Ovary (tissue), 9 donors: ENCODE measurements around the gene PDZD4. TPM values are rescaled to one million over a fixed set of nuclear protein-coding genes. Genes with fewer than 3 reads are reported as not detected.

Experiments
- DNase-seq, 5 donors: peaks; one replicate each; pipeline ENCODE4 v3.0.0-alpha.2; 2019 to 2020
- H3K27ac ChIP-seq, 2 donors: fragments of 200-600 bp; one replicate each; pipeline versions ENCODE4 v1.5.1 to v1.8.0; 2019 to 2022
- H3K27me3 ChIP-seq: fragments of 200-600 bp; one replicate; pipeline ENCODE4 v1.8.0; 2022
- H3K36me3 ChIP-seq: fragments of 200-600 bp; sonication (generic); one replicate; pipeline ENCODE4 v1.5.1; 2019
- H3K4me1 ChIP-seq: one replicate; pipeline ENCODE4 v1.8.1; 2013; ENCODE audit warnings: mild to moderate bottlenecking, moderate library complexity; ENCODE audit not compliant: insufficient read depth
- H3K4me3 ChIP-seq: fragments of 200-600 bp; sonication (generic); one replicate; pipeline ENCODE4 v1.5.1; 2017
- H3K9me3 ChIP-seq, 2 donors: fragments of 200-600 bp in 1 of 2; sonication (generic) in 1 of 2; one replicate each; pipeline versions ENCODE4 v1.5.1 to v1.8.1; 2013 to 2019; ENCODE audit warnings: mild to moderate bottlenecking in 1 of 2, moderate library complexity in 1 of 2
- CTCF ChIP-seq, 3 donors: fragments of 450-650 bp in 2 of 3; fragments of 200-600 bp in 1 of 3; IDR thresholded peaks; one replicate each; pipeline versions ENCODE4 v1.5.1 to v1.8.0; 2016 to 2022; ENCODE audit warnings: antibody characterized with exemption in 3 of 3, mild to moderate bottlenecking in 1 of 3
- EP300 ChIP-seq: sonication (generic); formaldehyde crosslinking; IDR thresholded peaks from one replicate; pipeline ENCODE4 v1.6.1; 2017; ENCODE audit warnings: antibody characterized with exemption
- POLR2A ChIP-seq: fragments of 450-650 bp; IDR thresholded peaks from one replicate; pipeline ENCODE4 v1.6.1; 2017; ENCODE audit warnings: antibody characterized with exemption, mild to moderate bottlenecking, moderate library complexity
- WGBS, 3 donors: extraction: QIAGEN DNeasy Blood & Tissue Kit in 1 of 3; methylation state at CpG; one replicate each; pipeline versions ENCODE4 v1.1.5 to v1.1.7; 2013 to 2017; 5-methylcytosine and 5-hydroxymethylcytosine counted together
- intact Hi-C, 4 donors: fragments of 100-400 bp; cut with DNase I; formaldehyde crosslinking; loops; one replicate each; pipeline versions ENCODE4 v1.11.0 to v1.15.1; 2022 to 2023
- polyA plus RNA-seq, 2 donors: library from polyadenylated mRNA; stranded (reverse); fragments of 200-250 nt in 1 of 2; fragments of 350-450 nt in 1 of 2; fragmentation: Illumina TruSeq in 1 of 2; extraction: RNeasy Lipid Tissue Mini Kit (QIAGEN cat#74804) in 1 of 2; gene quantifications; one replicate each; pipeline ENCODE4 v1.2.3, GENCODE V29; 2013 to 2014
- total RNA-seq, 7 donors: library from RNA; depleted of rRNA in 2 of 7; stranded (reverse); fragments of >200 nt in 2 of 7; fragmentation: NEBNext Ultra II Directional in 3 of 7; extraction: Animal tissue kit (Norgen Biotek cat#: 25700) in 3 of 7; gene quantifications; one replicate each; pipeline versions ENCODE4 v1.1.0 to v1.2.4, GENCODE V29; 2016 to 2023
- donor health status: DM: no; HTN: no; CAD: no; lungs with moderate emphysema.
- donor health status: DM: no; HTN: no; CAD: no.
- donor health status: Bipolar disorder and iron deficiency.
- donor health status: DM: yes; HTN: yes; CAD: no.
- donor health status: DM: no; HTN: no; CAD: no.
- donor health status: DM: yes; HTN: yes; CAD: no.

PDZD4 gene
- total and polyA plus RNA-seq, 9 donors, result 0.73 to 8.6 (median 2.2) TPM

GRCh38 chrX:153848325-153848724, 18.0 kb upstream of the PDZD4 start:
- 62 to 67% (median 66%) methylated on average over 3 of the region's 3 CpGs for WGBS, 3 donors
- no peak for TF ChIP-seq CTCF (IDR thresholded peaks at IDR 0.05)
- no peak for TF ChIP-seq POLR2A
- no peak for TF ChIP-seq EP300
- intact Hi-C loops, result no loop called here
- H3K36me3 ChIP-seq, result no peaks in the 10 kb centered on the region
- DNase-seq, result no peak
- H3K27ac ChIP-seq, result no peak overlapping the region
- H3K4me1 ChIP-seq, result no peaks in the 10 kb centered on the region
- H3K27me3 ChIP-seq, result no peaks in the 10 kb centered on the region
- no peaks in the 10 kb centered on the region for H3K9me3 ChIP-seq
- H3K4me3 ChIP-seq, result no peak overlapping the region

GRCh38 chrX:153845842-153846241, 15.5 kb upstream of the PDZD4 start:
- Histone ChIP-seq H3K27ac (no peak overlapping the region), H3K4me3 (no peak overlapping the region), H3K4me1 (no peaks in the 10 kb centered on the region), H3K27me3 (no peaks in the 10 kb centered on the region), H3K9me3 (no peaks in the 10 kb centered on the region), H3K36me3 (no peaks in the 10 kb centered on the region)
- 8 to 25% (median 20%) methylated on average over 3 of the region's 3 CpGs for WGBS, 3 donors
- DNase-seq, result no peak
- intact Hi-C loops, result no loop called here
- TF ChIP-seq EP300 (no peak), CTCF (IDR thresholded peaks at IDR 0.05) (no peak), POLR2A (no peak)

DNA sequence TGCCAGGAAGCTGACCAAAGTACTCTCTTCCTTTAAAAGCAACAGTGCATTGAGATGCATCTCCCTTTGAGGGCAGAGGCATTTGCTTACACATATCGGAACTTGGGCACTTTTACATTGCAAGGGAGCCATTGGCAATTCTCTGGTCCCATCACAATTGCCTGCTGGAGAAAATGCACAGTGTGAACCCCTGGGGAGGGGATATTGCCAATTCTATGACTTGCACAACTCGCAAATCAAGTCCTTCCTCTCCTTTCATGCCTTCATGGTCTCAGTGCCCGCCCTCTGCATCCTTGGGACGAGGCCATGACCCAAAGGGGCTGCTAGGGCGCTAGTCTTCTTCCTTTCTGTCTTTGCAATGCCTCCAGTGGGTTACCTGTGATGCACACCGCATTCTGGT, 14.9 kb upstream of the PDZD4 start:
- TF ChIP-seq EP300, result no peak
- no peak for TF ChIP-seq POLR2A
- TF ChIP-seq CTCF (IDR thresholded peaks at IDR 0.05), result no peak
- no peaks in the 10 kb centered on the region for H3K4me1 ChIP-seq
- DNase-seq, result no peak
- intact Hi-C loops, result no loop called here
- no peaks in the 10 kb centered on the region for H3K27me3 ChIP-seq
- no peaks in the 10 kb centered on the region for H3K36me3 ChIP-seq
- no peak overlapping the region for H3K27ac ChIP-seq
- no peaks in the 10 kb centered on the region for H3K9me3 ChIP-seq
- WGBS, 3 donors, result 37 to 46% (median 38%) methylated on average over 6 of the region's 6 CpGs
- no peak overlapping the region for H3K4me3 ChIP-seq

GRCh38 chrX:153844509-153845082, 14.3 kb upstream of the PDZD4 start:
- DNase-seq, result no peak
- H3K9me3 ChIP-seq, result no peaks in the 10 kb centered on the region
- H3K4me3 ChIP-seq, result no peak overlapping the region
- H3K4me1 ChIP-seq, result no peaks in the 10 kb centered on the region
- H3K27ac ChIP-seq, result no peak overlapping the region
- intact Hi-C loops, result no loop called here
- no peaks in the 10 kb centered on the region for H3K36me3 ChIP-seq
- 31 to 37% (median 35%) methylated on average over 6 of the region's 6 CpGs for WGBS, 3 donors
- no peaks in the 10 kb centered on the region for H3K27me3 ChIP-seq
- TF ChIP-seq POLR2A, result no peak
- TF ChIP-seq EP300, result no peak
- TF ChIP-seq CTCF (IDR thresholded peaks at IDR 0.05), result no peak
